HG02610 (cell line): ENCODE measurements around the gene RABL6.

ENCODE experiments used
- ATAC-seq: cut with Tn5 transposase; IDR thresholded peaks from one replicate; pipeline ENCODE4 v1.9.1; 2021; ENCODE audit warnings: mild to moderate bottlenecking, moderate library complexity; ENCODE audit not compliant: unreplicated experiment

Gene RABL6

GRCh38 chr9:136845465-136846260 lies 37.9 kb downstream of the RABL6 start:
- ATAC-seq: no peak

GRCh38 chr9:136846376-136847087 lies 38.8 kb downstream of the RABL6 start:
- ATAC-seq: no peak

GRCh38 chr9:136847088-136847825 lies 39.5 kb downstream of the RABL6 start:
- ATAC-seq: no peak

GRCh38 chr9:136847826-136848392 lies 40.2 kb downstream of the RABL6 start:
- no peak for ATAC-seq

GRCh38 chr9:136848393-136849037 lies 40.8 kb downstream of the RABL6 start:
- ATAC-seq: no peak

- peak; percentile 77 for ATAC-seq
Measured at GRCh38 chr9:136849038-136849959, 41.6 kb downstream of the RABL6 start, which contains the start of gene PHPT1. PHPT1 (plus strand) TSS chr9:136849409; CDS start chr9:136849431, 22 bp downstream.

GRCh38 chr9:136849960-136850865 lies 42.5 kb downstream of the RABL6 start:
- ATAC-seq: no peak

- ATAC-seq: no peak
Measured at GRCh38 chr9:136850866-136851775, 43.4 kb downstream of the RABL6 start.

GRCh38 chr9:136851941-136852663 lies 44.4 kb downstream of the RABL6 start, which contains the start of gene MAMDC4:
MAMDC4 (plus strand) TSS chr9:136852346; CDS start chr9:136852417, 71 bp downstream.
- ATAC-seq: no peak

GRCh38 chr9:136852664-136853595 lies 45.2 kb downstream of the RABL6 start:
- no peak for ATAC-seq

GRCh38 chr9:136853596-136854112 lies 45.9 kb downstream of the RABL6 start:
- no peak for ATAC-seq

- no peak for ATAC-seq
Measured at GRCh38 chr9:136854113-136854841, 46.5 kb downstream of the RABL6 start.

GRCh38 chr9:136854842-136855460 lies 47.2 kb downstream of the RABL6 start:
- no peak for ATAC-seq

GRCh38 chr9:136855461-136856078 lies 47.8 kb downstream of the RABL6 start:
- no peak for ATAC-seq
